GM21515 (cell line): ENCODE measurements around the gene NTSR1.

ENCODE experiments used
- ATAC-seq: cut with Tn5 transposase; IDR thresholded peaks from one replicate; pipeline ENCODE4 v1.9.1; 2021; ENCODE audit not compliant: unreplicated experiment

Gene NTSR1

GRCh38 chr20:62811720-62812119 lies 103.1 kb downstream of the NTSR1 start:
- ATAC-seq = no peak
